ENCODE data around the gene CAPZA1.
"Not testable (repeated sequence)": the region's sequence is repeated elsewhere in the genome, so short reads cannot be mapped to it uniquely, and the experiment has no call there.

CAPZA1 gene

GRCh38 chr1:112619518-112620376 lies at the start of gene CAPZA1:
Gene CAPZA1, plus strand, starts transcription at chr1:112619832. Its CDS starts 13 bp downstream, at chr1:112619845.
- peak; percentile 94 for DNase-seq

GRCh38 chr1:112575154-112575804 lies 44.4 kb upstream of the CAPZA1 start:
- peak; percentile 93 for DNase-seq

- no peak for DNase-seq
Observed at GRCh38 chr1:112576240-112576639, 43.4 kb upstream of the CAPZA1 start.

DNA sequence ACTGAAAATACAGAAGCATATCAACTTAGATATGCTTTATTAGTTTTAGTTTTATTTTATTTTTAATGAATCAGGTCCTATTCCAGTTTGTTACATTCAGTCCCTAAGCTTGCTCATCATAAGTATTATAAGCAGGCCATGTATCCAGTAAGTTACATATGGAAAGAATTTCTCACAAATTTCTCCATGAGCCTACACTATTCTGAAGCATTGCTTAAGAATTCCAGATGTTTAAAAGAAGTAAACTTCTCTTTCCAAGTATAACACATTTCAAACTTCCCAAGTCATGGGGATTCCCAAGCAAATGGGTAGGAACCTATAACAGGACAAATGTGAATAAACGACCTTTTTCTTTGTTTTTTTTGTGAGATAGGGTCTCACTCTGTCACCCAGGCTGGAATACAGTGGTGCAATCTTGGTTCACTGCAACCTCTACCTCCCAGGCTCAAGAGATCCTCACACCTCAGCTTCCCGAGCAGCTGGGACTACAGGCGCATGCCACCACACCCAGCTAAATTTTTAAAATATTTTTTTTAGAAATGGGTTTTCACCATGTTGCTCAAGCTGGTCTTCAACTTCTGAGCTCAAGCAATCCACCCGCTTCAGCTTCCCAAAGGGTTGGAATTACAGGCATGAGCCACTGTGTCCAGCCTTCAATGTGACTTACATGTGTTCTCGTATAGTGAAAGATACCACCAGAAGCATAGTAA lies 39.7 kb upstream of the CAPZA1 start:
- DNase-seq: no peak

- DNase-seq: no peak
Observed at GRCh38 chr1:112581586-112582192, 37.9 kb upstream of the CAPZA1 start.

DNA sequence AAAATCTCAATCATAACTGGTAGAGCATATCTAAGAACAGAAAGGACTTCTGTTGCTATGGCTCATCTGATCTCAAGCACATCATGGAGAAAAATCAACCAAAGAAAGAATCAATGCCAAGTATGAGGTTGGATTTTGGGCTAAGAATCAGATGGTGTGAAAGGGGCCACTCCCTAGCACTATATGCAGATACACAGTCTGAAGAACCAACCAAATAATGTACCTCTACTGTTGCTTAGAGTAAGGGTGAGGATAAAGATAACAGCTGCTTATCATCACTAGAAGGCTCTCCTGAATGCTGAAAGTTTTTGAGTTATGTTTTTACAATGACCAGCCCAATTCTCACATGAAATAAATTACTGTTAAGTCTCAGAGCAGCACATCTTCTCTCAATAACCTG lies 36.3 kb upstream of the CAPZA1 start:
- no peak for DNase-seq

- DNase-seq: no peak
Observed at GRCh38 chr1:112589766-112590165, 29.9 kb upstream of the CAPZA1 start.

GRCh38 chr1:112594208-112594876 lies 25.3 kb upstream of the CAPZA1 start:
- no peak for DNase-seq

- DNase-seq: no peak
Observed at GRCh38 chr1:112599477-112599876, 20.2 kb upstream of the CAPZA1 start.

DNA sequence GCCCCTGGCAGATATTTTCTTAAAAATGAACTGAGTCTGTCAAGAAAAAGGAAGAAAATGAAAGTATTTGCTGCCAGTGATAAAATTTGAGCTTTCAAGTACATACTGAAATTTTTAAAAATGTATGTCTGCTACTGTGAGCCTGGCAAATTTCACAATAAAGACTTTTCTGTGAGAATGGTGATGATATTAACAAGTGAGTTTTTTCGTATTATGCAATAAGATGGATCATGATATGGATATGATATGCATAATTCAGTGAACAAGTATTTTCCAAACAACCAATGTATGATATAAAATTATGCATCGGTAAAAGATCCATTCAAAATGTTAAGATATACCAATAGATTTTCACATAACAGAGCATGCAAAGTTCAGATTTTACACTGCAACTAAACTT lies 16.6 kb upstream of the CAPZA1 start:
- no peak for DNase-seq

- DNase-seq: no peak
Observed at GRCh38 chr1:112603541-112603940, 16.1 kb upstream of the CAPZA1 start.

GRCh38 chr1:112605633-112606327 lies 13.9 kb upstream of the CAPZA1 start:
- peak; percentile 5 for DNase-seq

DNA sequence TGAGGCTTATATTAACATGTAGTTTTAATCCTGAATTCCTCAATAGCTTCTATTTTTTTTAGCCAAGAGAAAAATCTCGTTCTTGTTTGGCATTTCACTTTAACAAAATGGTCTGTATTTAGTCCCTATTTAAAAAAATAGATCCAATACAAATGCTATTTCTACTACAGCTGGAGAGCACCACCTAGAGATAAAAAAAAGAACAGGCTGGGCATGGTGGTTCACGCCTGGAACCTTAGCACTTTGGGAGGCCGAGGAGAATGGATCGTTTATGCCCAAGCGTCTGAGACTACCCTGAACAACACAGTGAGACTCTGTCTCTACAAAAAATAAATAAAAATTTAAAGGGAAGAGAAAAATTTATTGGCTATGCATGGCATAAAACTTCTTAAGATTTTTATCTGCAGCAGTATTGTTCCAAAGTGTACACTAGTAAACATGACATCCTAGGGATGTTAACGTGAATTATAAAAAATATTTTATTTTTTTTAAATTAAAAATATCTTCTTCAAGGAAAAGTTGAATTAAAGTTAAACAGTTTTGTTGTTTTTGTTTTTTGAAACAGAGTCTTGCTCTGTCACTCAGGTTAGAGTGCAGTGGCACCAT lies 5.1 kb upstream of the CAPZA1 start:
- DNase-seq: peak; percentile 60

DNA sequence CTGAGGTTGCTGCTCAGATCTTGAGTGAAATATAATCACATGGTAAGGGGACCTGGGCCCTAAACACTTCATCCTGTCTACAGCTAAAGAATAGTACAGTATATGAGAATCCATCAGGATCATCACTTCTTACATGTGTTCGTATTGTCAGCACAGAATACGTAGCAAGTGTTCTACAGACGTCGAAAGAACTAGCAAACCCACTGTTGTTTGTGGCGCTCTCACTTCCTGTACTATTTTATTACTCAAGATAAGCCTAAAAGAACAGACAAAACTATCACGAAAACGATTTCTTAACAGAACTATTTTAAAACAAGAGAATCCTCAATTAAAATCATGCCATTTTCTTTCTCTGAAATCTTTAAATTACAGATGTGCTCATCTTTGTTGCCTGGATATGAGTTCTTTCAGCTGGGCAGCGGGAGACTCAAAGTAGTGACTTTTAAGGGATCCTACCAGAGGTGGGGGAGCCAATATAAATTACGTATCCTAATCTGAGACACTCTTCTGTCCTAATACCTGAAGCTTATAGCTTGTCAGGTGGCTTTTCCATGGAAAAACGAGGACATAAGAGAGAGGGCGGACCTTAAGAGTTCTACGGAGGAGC lies 1.4 kb upstream of the CAPZA1 start:
- DNase-seq: peak; percentile 29

GRCh38 chr1:112618721-112619517 lies 713 bp upstream of the CAPZA1 start, which contains the start of gene ST7L:
Gene ST7L, minus strand, starts transcription at chr1:112619141. Its CDS starts 28 bp downstream, at chr1:112619113.
- peak; percentile 75 for DNase-seq

DNA sequence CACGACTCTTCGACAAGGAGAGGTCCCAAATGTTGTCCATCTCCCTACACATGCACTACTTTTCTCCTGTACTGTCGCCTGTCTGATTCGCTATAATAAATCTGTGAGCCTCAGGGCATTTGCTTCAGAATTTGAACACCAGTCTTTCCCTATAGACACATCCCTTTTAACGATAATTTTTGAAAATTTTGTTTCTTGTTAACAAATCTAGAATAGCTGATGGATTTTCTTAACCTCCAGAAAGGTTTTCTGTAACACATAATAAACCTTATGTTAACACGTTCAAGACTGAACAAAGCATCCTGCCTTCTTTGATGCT lies 704 bp downstream of the CAPZA1 start:
- DNase-seq: no peak

- DNase-seq: not testable (repeated sequence)
Observed at GRCh38 chr1:112624493-112624892, 4.9 kb downstream of the CAPZA1 start.

DNA sequence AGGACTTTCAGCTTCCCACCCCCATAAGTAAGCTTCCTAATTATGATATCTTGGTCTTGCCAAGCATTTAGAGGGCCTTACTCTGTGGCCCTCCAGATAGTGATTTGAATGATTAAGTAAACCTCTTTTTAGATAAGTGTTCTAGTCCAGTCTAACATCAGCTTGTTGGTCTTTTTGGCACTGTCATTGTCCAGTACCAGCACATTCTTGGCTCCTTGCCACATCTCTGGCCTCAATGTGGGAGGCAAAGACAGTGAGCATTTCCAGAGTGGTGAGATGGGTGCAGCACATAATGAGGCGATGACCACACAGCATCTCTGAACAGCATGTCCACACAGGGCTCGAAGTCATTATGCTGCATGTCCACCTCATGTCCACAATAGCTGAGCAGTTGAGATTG lies 6.1 kb downstream of the CAPZA1 start:
- DNase-seq: peak; percentile 63

- no peak for DNase-seq
Observed at GRCh38 chr1:112626193-112626592, 6.6 kb downstream of the CAPZA1 start.

GRCh38 chr1:112626887-112627286 lies 7.3 kb downstream of the CAPZA1 start:
- no peak for DNase-seq
